Pancreas (tissue), 10 donors: ENCODE measurements around the gene NIF3L1. TPM values are rescaled to one million over a fixed set of nuclear protein-coding genes. Genes with fewer than 3 reads are reported as not detected.

Source experiments
- ATAC-seq, 4 donors: fragments of 200-7000 bp; cut with Tn5 transposase; one replicate each; pipeline versions ENCODE4 v1.8.0 to v1.9.1; 2020; ENCODE audit warnings: mild to moderate bottlenecking in 4 of 4, moderate library complexity in 4 of 4
- DNase-seq, 6 donors: peaks; one replicate each; pipeline ENCODE4 v3.0.0-alpha.2; 2020
- FAIRE-seq: peaks from 2 replicates; lab custom pipeline; 2012; peaks lifted over from hg19 to GRCh38; lab: Jason Lieb, UNC
- H3K27ac ChIP-seq, 4 donors: fragments of 200-600 bp; sonication (generic); 1 replicate in 3 of 4; 2 replicates in 1 of 4; pipeline versions ENCODE4 v1.5.0 to v1.8.0; 2020
- H3K27me3 ChIP-seq, 4 donors: fragments of 200-600 bp; one replicate each; pipeline ENCODE4 v1.8.0; 2021
- H3K36me3 ChIP-seq, 3 donors: fragments of 200-600 bp; sonication (generic) in 1 of 3; one replicate each; pipeline versions ENCODE4 v1.5.0 to v1.8.0; 2020 to 2021
- H3K4me1 ChIP-seq, 3 donors: fragments of 200-600 bp; one replicate each; pipeline ENCODE4 v1.8.0; 2021
- H3K4me3 ChIP-seq, 4 donors: fragments of 200-600 bp; sonication (generic) in 2 of 4; one replicate each; pipeline versions ENCODE4 v1.5.0 to v1.8.0; 2020 to 2021
- H3K9me3 ChIP-seq, 4 donors: fragments of 200-600 bp; one replicate each; pipeline ENCODE4 v1.8.0; 2021
- CTCF ChIP-seq, 4 donors: fragments of 200-600 bp; sonication (generic) in 3 of 4; IDR thresholded peaks; one replicate each; pipeline versions ENCODE4 v1.5.0 to v1.8.0; 2021; ENCODE audit warnings: antibody characterized with exemption in 4 of 4
- WGBS, 2 donors: extraction: QIAGEN DNeasy Blood & Tissue Kit; methylation state at CpG; one replicate each; pipeline ENCODE4 v1.1.7; 2013; 5-methylcytosine and 5-hydroxymethylcytosine counted together
- intact Hi-C, 3 donors: fragments of 100-400 bp; cut with DNase I; formaldehyde crosslinking; loops; one replicate each; pipeline versions ENCODE4 v1.11.1 to v1.14.2; 2022
- polyA plus RNA-seq, 2 donors: library from polyadenylated mRNA; stranded (reverse); fragments of 200-250 nt; gene quantifications; one replicate each; pipeline ENCODE4 v1.2.3, GENCODE V29; 2013
- total RNA-seq, 6 donors: library from RNA; stranded (reverse); fragmentation: NEBNext Ultra II Directional in 4 of 6; extraction: Animal tissue kit (Norgen Biotek cat#: 25700) in 4 of 6; gene quantifications; one replicate each; pipeline versions ENCODE4 v1.2.1 to v1.2.4, GENCODE V29; 2021 to 2023
- donor health status: healthy with polysubstance abuse.
- donor health status: DM: no; HTN: no; CAD: no; lungs with moderate emphysema.
- donor health status: DM: no; HTN: no; CAD: no.
- donor health status: control.
- donor health status: control.
- donor health status: Bipolar disorder and iron deficiency.
- donor health status: DM: yes; HTN: yes; CAD: no.
- donor health status: DM: no; HTN: no; CAD: no.
- donor health status: DM: no; HTN: no; CAD: no.
- donor health status: DM: yes; HTN: yes; CAD: no.

Gene NIF3L1
- total RNA-seq = 10 to 100 TPM in 3 of 6 donors, 1 to 10 TPM in 3; 5.9 to 11.3 (median 8.4) TPM
- polyA plus RNA-seq = 10 to 100 TPM in 1 of 2 donors, 1 to 10 TPM in 1; 7.5 to 14.9 TPM

GRCh38 chr2:200888704-200889625, at the start of gene NIF3L1, which contains the start of gene PPIL3:
TSS of gene NIF3L1 (plus strand) at chr2:200889371. CDS start at chr2:200891944, 2,573 bp downstream.
TSS of gene PPIL3 (minus strand) at chr2:200889077. CDS start at chr2:200887615, 1,462 bp downstream.
- peak; percentile 49 for FAIRE-seq
- no peaks in the 10 kb centered on the region for H3K9me3 ChIP-seq
- intact Hi-C loops = no loop called here

GRCh38 chr2:200839513-200839912, 49.7 kb upstream of the NIF3L1 start:
- 90 to 100% methylated on average over 3 of the region's 3 CpGs for WGBS, 2 donors
- ATAC-seq (no peak), DNase-seq (no peak), FAIRE-seq (no peak)
- Histone ChIP-seq H3K4me1 (no peaks in the 10 kb centered on the region), H3K27ac (no peak overlapping the region), H3K4me3 (no peak overlapping the region), H3K36me3 (no peaks in the 10 kb centered on the region), H3K27me3 (no peaks in the 10 kb centered on the region), H3K9me3 (no peaks in the 10 kb centered on the region)
- intact Hi-C loops = no loop called here
- no peak for TF ChIP-seq CTCF (IDR thresholded peaks at IDR 0.05)

More at GRCh38 chr2:200888704-200889625, at the start of gene NIF3L1, which contains the start of gene PPIL3:
- H3K36me3 ChIP-seq = peaks cover 0 to 10% (median under 1%) of the 10 kb centered on the region in 3 donors
- ATAC-seq = peak; percentile 95 to 98 (median 96)
- no peak for TF ChIP-seq CTCF (IDR thresholded peaks at IDR 0.05)
- H3K27ac ChIP-seq = peak within 1 kb of the TSS; percentile 89 to 97 (median 92)
- peak; percentile 93 to 97 (median 96) for DNase-seq
- no peaks in the 10 kb centered on the region for H3K27me3 ChIP-seq
- H3K4me3 ChIP-seq = peak within 1 kb of the TSS; percentile 56 to 77 (median 66)
- peaks cover 0 to 12% (median 8%) of the 10 kb centered on the region in 3 donors for H3K4me1 ChIP-seq
- 0 to 1% methylated on average over 50 of the region's 50 CpGs for WGBS, 2 donors

- Histone ChIP-seq H3K9me3 (no peaks in the 10 kb centered on the region), H3K27ac (no peak overlapping the region), H3K36me3 (no peaks in the 10 kb centered on the region), H3K4me1 (no peaks in the 10 kb centered on the region), H3K27me3 (no peaks in the 10 kb centered on the region), H3K4me3 (no peak overlapping the region)
- ATAC-seq (no peak), FAIRE-seq (no peak), DNase-seq (no peak)
- TF ChIP-seq CTCF (IDR thresholded peaks at IDR 0.05) = no peak
- 82 to 87% methylated on average over 24 of the region's 24 CpGs for WGBS, 2 donors
- intact Hi-C loops = no loop called here
Measured at GRCh38 chr2:200843993-200844948, 44.9 kb upstream of the NIF3L1 start.

GRCh38 chr2:200845194-200845593, 44.0 kb upstream of the NIF3L1 start:
- FAIRE-seq (no peak), DNase-seq (peak in 1 of 6 donors; percentile 24), ATAC-seq (no peak)
- intact Hi-C loops = no loop called here
- Histone ChIP-seq H3K27ac (no peak overlapping the region), H3K9me3 (no peaks in the 10 kb centered on the region), H3K4me3 (no peak overlapping the region), H3K36me3 (no peaks in the 10 kb centered on the region), H3K4me1 (no peaks in the 10 kb centered on the region), H3K27me3 (no peaks in the 10 kb centered on the region)
- no peak for TF ChIP-seq CTCF (IDR thresholded peaks at IDR 0.05)
- 84 to 91% methylated on average over 5 of the region's 5 CpGs for WGBS, 2 donors
